Measurements from ENCODE around the gene EML3. TPM values are rescaled to one million over a fixed set of nuclear protein-coding genes. Genes with fewer than 3 reads are reported as not detected.
A peak's percentile ranks its signal among the peaks of the same experiment; 100 is the strongest.

EML3 gene
- total and polyA plus RNA-seq, 2 of the 8 experiments (the other 6 are each of a cell fraction or from before 2014, with no cell fraction given): 19.2 to 29.9 TPM

GRCh38 chr11:62552485-62553079 lies 60.0 kb downstream of the EML3 start:
- WGBS, 2 experiments (ENCODE audit: extremely low coverage in 1 of 2, insufficient coverage in 1 of 2, insufficient read length in 1 of 2, insufficient replicate concordance in 2 of 2, low coverage in 1 of 2, low lambda C conversion rate in 2 of 2, missing lambda C conversion rate in 1 of 2): 47% methylated on average over 4 of the region's 4 CpGs; no CpG with 5 or more reads in 1 of the 2 experiments
- no peak overlapping the region for H2AFZ ChIP-seq (ENCODE audit: low read length)

More at GRCh38 chr11:62552485-62553079, 60.0 kb downstream of the EML3 start:
- Histone ChIP-seq H3K4me3 (ENCODE audit: extremely low read depth in 1 of 4, insufficient read depth in 2 of 4, low read depth in 3 of 4, low read length in 4 of 4) (peak overlapping the region; percentile 4 to 36 (median 26); a peak in 4 of 8 replicates), H3K9me3 (ENCODE audit: insufficient read depth in 2 of 2, low read depth in 1 of 2, low read length in 1 of 2) (no peaks in the 10 kb centered on the region), H3K27me3 (replicated peaks in 1 of 4; ENCODE audit: control insufficient read depth in 3 of 4, extremely low read depth in 1 of 4, insufficient read depth in 3 of 4, low read length in 3 of 4) (peaks cover 3 to 19% (median 17%) of the 10 kb centered on the region in 4 experiments), H3K4me1 (replicated peaks in 1 of 4; ENCODE audit: control insufficient read depth in 3 of 4, insufficient read depth in 4 of 4, low read length in 3 of 4) (peaks cover 25 to 51% (median 34%) of the 10 kb centered on the region in 4 experiments), H2AK5ac (ENCODE audit: low read depth, low read length) (peak overlapping the region; percentile 94), H3K23ac (ENCODE audit: insufficient read length) (no peak overlapping the region), H3K9ac (replicated peaks in 1 of 4; ENCODE audit: extremely low read depth in 1 of 4, low read depth in 3 of 4, low read length in 3 of 4) (peak overlapping the region in 3 of 4 experiments; percentile 26 to 72 (median 70); a peak in 4 of 7 replicates), H2BK12ac (ENCODE audit: low read depth, low read length) (peak overlapping the region; percentile 93; the same call in 1 of the 2 replicates), H4K8ac (ENCODE audit: extremely low read depth, insufficient read depth, low read length) (no peak overlapping the region), H2BK20ac (ENCODE audit: low read length) (peak overlapping the region; percentile 87; the same call in 1 of the 2 replicates), H3K56ac (replicated peaks; ENCODE audit: insufficient read length, low read depth, low read length) (no peak overlapping the region), H3K36me3 (ENCODE audit: control insufficient read depth in 2 of 4, insufficient read depth in 4 of 4, low read length in 3 of 4) (peaks cover 0 to 7% (median 4%) of the 10 kb centered on the region in 4 experiments; a peak in 5 of 8 replicates), H2BK120ac (replicated peaks; ENCODE audit: low read depth, low read length) (peak overlapping the region; percentile 17), H3K27ac (ENCODE audit: low read depth, low read length) (peak overlapping the region; percentile 91), H4K91ac (replicated peaks; ENCODE audit: insufficient read length, low read length) (no peak overlapping the region), H4K20me1 (replicated peaks in 1 of 2; ENCODE audit: control insufficient read depth in 1 of 2, insufficient read depth in 2 of 2, low read length in 2 of 2) (peaks cover 5 to 16% of the 10 kb centered on the region in 2 experiments), H4K5ac (ENCODE audit: insufficient read length, low read depth, low read length) (peak overlapping the region; percentile 8), H2BK15ac (ENCODE audit: low read length) (no peak overlapping the region), H3K18ac (ENCODE audit: extremely low read depth, low read length) (peak overlapping the region; percentile 84), H3K79me2 (ENCODE audit: control insufficient read depth in 1 of 2, insufficient read depth in 2 of 2, low read length in 2 of 2) (no peaks in the 10 kb centered on the region), H3K14ac (ENCODE audit: insufficient read length) (no peak overlapping the region), H3K4me2 (ENCODE audit: insufficient read depth in 1 of 2, low read depth in 2 of 2, low read length in 2 of 2) (peak overlapping the region; percentile 65 to 96), H2BK5ac (ENCODE audit: low read depth, low read length) (peak overlapping the region; percentile 77; the same call in 1 of the 2 replicates), H3K23me2 (ENCODE audit: low read depth, low read length) (peaks cover 2% of the 10 kb centered on the region; the same call in 1 of the 2 replicates), H3K79me1 (ENCODE audit: low read depth, low read length) (0 out of 2 replicates have a peak, but pooled peaks cover 3% of the 10 kb centered on the region), H3K4ac (replicated peaks; ENCODE audit: insufficient read length, low read depth, low read length) (peak overlapping the region; percentile 82)
- DNase-seq (ENCODE audit: low read depth in 1 of 2, low spot score in 2 of 2) (no peak), FAIRE-seq (no peak)
- TF ChIP-seq CREB1 (IDR thresholded peaks at IDR 0.05) (0 out of 2 replicates have a peak, but pooled peaks have one; percentile 17), POLR2A (IDR thresholded peaks at IDR 0.05; ENCODE audit: control extremely low read depth in 1 of 2, low read depth in 2 of 2, low read length in 2 of 2) (no peak), TAF1 (IDR thresholded peaks at IDR 0.05; ENCODE audit: low read depth, low read length) (no peak), FOSL1 (IDR thresholded peaks at IDR 0.05; ENCODE audit: insufficient read depth, low read depth, low read length) (no peak), SP1 (IDR thresholded peaks at IDR 0.05; ENCODE audit: low read depth, low read length) (peak; percentile 75), SUZ12 (IDR thresholded peaks at IDR 0.05; ENCODE audit: low read length) (no peak)
- POLR2A ChIA-PET (ENCODE audit: partially characterized antibody): interaction anchor here (0.6 to 20.3 kb wide), 23 partner anchors 10 to 289 kb away, joined by 3 to 336 read pairs (median 4); partner anchors contain the start of genes B3GAT3, C11orf98, CSKMT and EEF1G
- CTCF ChIA-PET (ENCODE audit: partially characterized antibody): interaction anchor here (0.6 to 10.9 kb wide), 16 partner anchors 8 to 470 kb away, joined by 3 to 161 read pairs (median 4); no protein-coding TSS in a partner anchor
